ENCODE measurements around the gene FERMT2.
"Not testable (repeated sequence)": the region's sequence is repeated elsewhere in the genome, so short reads cannot be mapped to it uniquely, and the experiment has no call there.

FERMT2 gene

GRCh38 chr14:52900731-52901130 is 50.1 kb downstream of the FERMT2 start:
- DNase-seq: no peak

GRCh38 chr14:52898496-52898895 is 52.4 kb downstream of the FERMT2 start:
- DNase-seq: peak; percentile 60

GRCh38 chr14:52895000-52895399 is 55.9 kb downstream of the FERMT2 start:
- DNase-seq: peak; percentile 42

DNA sequence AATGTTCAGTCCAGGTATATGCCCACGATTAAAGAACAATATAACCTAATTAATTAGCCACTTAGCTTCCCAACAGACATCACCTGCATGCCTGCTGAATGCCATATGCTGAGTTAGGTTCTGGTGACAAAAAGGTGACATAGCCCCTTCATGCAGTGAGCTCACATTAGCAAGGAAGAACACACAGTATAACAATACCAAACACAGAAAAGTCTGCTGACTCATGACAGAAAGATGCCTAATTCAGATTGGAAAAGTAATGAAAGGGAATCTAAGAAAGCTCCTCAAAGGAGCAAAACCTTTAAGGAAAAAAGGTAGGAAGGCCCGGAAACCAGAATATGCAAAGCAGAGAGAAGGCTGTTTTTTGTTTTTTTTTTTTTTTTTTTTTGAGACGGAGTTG is 59.0 kb downstream of the FERMT2 start:
- DNase-seq: no peak

GRCh38 chr14:52888839-52889838 is 61.7 kb downstream of the FERMT2 start:
- DNase-seq: no peak

GRCh38 chr14:52888159-52888558 is 62.7 kb downstream of the FERMT2 start:
- DNase-seq: no peak

DNA sequence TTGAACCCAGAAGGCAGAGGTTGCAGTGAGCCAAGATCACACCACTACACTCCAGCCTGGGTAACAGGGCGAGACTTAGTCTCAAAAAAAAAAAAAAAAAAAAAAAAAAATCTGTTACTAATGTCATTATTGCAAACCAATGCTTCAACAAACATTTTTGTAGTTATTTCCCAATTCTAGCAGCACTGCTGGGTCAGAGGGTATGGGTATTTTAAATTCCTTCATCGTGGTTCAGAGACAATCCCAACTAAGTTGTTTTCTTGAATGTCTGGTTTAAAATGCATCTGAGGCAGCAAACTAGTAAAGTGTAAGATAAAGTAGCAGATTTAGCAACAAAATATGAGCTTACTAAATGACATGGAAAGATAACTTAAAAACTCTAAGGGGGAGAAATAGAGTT is 65.6 kb downstream of the FERMT2 start:
- peak; percentile 28 for DNase-seq

DNA sequence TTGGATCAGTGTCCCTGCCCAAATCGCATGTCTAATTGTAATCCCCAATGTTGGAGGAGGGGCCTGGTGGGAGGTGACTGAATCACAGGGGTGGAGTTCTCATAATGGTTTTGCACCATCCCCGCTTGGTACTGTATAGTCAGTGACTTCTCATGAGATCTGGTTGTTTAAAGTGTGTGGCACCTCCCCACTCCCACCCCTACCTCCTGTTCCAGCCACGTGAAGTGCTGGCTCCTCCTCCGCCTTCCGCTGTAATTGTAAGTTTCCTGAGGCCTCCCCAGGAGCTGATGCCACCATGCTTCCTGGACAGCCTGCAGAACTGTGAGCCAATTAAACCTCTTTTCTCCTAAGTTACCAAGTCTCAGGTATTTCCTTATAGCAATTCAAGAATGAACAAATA is 67.2 kb downstream of the FERMT2 start:
- DNase-seq: no peak

- DNase-seq: no peak
These were observed 68.0 kb downstream of the FERMT2 start for GRCh38 chr14:52882824-52883223.

DNA sequence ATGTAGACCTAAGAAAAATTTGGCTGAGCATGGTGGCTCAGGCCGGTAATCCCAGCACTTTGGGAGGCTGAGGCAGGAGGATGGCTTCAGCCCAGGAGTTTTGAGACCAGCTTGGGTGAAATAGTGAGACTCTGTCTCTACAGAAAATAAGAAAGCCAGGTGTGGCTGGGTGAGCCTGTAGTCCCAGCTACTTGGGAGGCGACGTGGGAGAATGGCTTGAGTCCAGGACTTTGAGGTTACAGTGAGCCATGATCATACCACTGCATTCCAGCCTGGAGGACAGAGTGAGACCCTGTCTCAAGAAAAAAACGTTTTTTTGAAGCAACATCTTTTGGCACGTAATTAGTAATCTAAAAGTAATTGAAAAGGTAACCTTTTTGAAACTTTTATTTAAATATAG is 70.9 kb downstream of the FERMT2 start:
- DNase-seq: peak; percentile 55

- no peak for DNase-seq
These were observed 71.9 kb downstream of the FERMT2 start for GRCh38 chr14:52878946-52879345.

GRCh38 chr14:52878469-52878868 is 72.4 kb downstream of the FERMT2 start:
- no peak for DNase-seq

DNA sequence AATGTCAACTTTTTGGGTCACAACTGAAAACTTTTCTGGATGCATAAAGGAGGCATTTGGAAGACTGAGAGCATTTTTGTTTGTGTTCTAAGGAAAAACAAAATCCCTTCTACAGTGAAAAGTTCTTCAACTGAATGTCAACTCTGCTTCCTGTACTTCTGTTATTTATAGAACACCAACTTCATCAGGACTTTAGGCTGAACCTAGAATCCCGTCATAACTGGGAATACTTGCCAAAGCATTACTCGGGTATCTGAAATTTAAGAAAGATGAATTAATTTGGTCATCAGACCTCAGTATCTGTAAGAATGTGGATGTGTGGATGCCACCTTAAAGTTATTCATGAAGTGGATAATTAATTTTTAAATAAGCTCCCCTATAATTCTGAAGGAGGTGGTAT is 73.2 kb downstream of the FERMT2 start:
- DNase-seq: peak; percentile 79

DNA sequence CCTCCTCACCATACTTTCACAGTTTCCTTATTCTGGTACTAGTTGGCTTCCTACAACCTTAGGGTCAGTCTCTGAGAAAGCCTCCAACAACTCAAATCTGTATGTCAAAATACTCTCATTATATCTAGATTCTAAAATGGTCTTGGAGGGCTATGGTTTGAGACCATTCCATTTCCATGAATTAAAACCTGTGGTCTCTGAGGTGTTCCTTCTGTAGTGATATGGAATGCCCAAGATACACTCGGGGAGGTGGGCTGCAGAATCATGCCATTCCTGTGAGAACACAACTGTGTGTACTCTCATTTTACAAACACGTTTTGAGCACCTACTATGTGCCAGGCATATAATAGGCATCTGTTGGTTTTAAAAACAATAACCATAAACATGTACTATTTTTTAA is 74.0 kb downstream of the FERMT2 start:
- DNase-seq: no peak

GRCh38 chr14:52876311-52876710 is 74.5 kb downstream of the FERMT2 start:
- DNase-seq: peak; percentile 86

- DNase-seq: no peak
These were observed 75.1 kb downstream of the FERMT2 start for GRCh38 chr14:52875707-52876106.

DNA sequence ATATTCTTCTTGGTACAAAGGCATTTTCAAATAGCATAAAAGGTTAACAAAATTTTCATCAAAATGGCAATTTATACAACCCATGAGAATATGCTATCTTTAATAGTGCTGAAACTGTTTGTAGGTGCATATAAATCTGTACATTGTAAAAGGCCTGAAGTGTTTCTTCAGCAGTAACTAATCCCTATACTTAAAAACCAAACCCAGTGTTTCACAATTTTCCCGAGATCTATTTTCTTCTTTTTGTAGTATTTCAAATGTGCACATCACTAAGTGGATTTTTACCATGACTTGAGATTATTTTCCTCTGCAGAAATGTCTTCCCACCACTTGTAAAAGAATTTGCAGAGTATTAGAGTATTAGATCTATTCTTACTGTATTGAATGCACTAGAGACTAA is 76.5 kb downstream of the FERMT2 start:
- DNase-seq: no peak

- DNase-seq: no peak
These were observed 77.2 kb downstream of the FERMT2 start for GRCh38 chr14:52873694-52874093.

GRCh38 chr14:52873065-52873464 is 77.8 kb downstream of the FERMT2 start:
- no peak for DNase-seq

DNA sequence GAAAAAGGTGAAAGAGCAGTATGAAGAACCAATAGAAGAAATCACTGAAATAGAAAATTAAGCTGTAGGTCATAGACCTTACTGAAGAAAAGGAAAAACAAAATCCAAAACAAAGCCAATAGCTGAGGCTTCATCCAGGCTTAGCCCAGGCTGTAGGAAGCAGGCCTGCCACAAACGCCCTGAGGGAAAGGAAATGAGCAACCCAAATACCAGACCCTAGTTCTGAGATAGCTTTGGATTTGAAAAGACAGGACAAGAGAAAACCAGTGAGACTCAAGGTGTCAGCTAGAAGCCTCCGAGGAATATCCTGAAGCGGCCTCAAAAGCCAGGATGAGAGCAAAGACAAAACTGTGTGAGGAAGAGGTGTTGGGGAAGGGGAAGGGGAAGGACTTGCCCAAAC is 79.2 kb downstream of the FERMT2 start:
- peak; percentile 48 for DNase-seq

GRCh38 chr14:52868911-52869618 is 81.8 kb downstream of the FERMT2 start:
- DNase-seq: no peak

DNA sequence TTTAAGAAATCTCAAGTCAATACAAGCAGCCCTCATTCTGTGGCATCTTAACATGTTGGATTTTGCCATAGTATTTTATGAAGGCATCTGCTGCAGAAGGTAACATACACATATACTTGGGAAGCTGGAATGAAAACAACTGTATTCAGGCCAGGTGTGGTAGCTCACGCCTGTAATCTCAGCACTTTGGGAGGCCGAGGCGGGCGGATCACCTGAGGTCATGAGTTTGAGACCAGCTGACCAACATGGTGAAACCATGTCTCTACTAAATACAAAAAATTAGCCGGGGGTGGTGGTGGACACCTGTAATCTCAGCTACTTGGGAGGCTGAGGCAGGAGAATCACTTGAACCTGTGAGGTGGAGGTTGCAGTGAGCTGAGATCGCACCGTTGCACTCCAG is 86.0 kb downstream of the FERMT2 start:
- DNase-seq: not testable (repeated sequence)

GRCh38 chr14:52863334-52863700 is 87.5 kb downstream of the FERMT2 start:
- peak; percentile 67 for DNase-seq
